ENCODE data around the gene RIPPLY1.
A peak's percentile ranks its signal among the peaks of the same experiment; 100 is the strongest.

RIPPLY1 gene

GRCh38 chrX:106921637-106922036, 18.5 kb upstream of the RIPPLY1 start:
- H3K4me3 ChIP-seq (replicated peaks in 1 of 2; ENCODE audit: low read depth in 2 of 2, low read length in 2 of 2), result no peak overlapping the region
- peak in 1 of 2 donors; percentile 35 for DNase-seq (ENCODE audit: low read depth in 2 of 2)
- no peak for TF ChIP-seq CTCF (IDR thresholded peaks at IDR 0.05; ENCODE audit: low read depth, low read length)

GRCh38 chrX:106919932-106920452, 16.9 kb upstream of the RIPPLY1 start, which contains the start of gene CLDN2:
TSS of gene CLDN2 (plus strand) at chrX:106920402. CDS start at chrX:106928229, 7,827 bp downstream.
- H3K4me3 ChIP-seq (replicated peaks in 1 of 2; ENCODE audit: low read depth in 2 of 2, low read length in 2 of 2), result no peak within 1 kb of the TSS
- DNase-seq (ENCODE audit: low read depth in 2 of 2), result no peak
- no peak for TF ChIP-seq CTCF (IDR thresholded peaks at IDR 0.05; ENCODE audit: low read depth, low read length)

- H3K4me3 ChIP-seq (replicated peaks in 1 of 2; ENCODE audit: low read depth in 2 of 2, low read length in 2 of 2), result no peak overlapping the region
- TF ChIP-seq CTCF (IDR thresholded peaks at IDR 0.05; ENCODE audit: low read depth, low read length), result no peak
These were observed 14.8 kb upstream of the RIPPLY1 start for GRCh38 chrX:106917830-106918500.

GRCh38 chrX:106912864-106913263, 9.7 kb upstream of the RIPPLY1 start:
- H3K4me3 ChIP-seq (replicated peaks in 1 of 2; ENCODE audit: low read depth in 2 of 2, low read length in 2 of 2), result no peak overlapping the region
- TF ChIP-seq CTCF (IDR thresholded peaks at IDR 0.05; ENCODE audit: low read depth, low read length), result no peak
- peak; percentile 34 to 40 for DNase-seq (ENCODE audit: low read depth in 2 of 2)

More at GRCh38 chrX:106917830-106918500, 14.8 kb upstream of the RIPPLY1 start:
- peak; percentile 76 to 79 for DNase-seq (ENCODE audit: low read depth in 2 of 2)

GRCh38 chrX:106906361-106906760, 3.2 kb upstream of the RIPPLY1 start:
- no peak for TF ChIP-seq CTCF (IDR thresholded peaks at IDR 0.05; ENCODE audit: low read depth, low read length)
- no peak overlapping the region for H3K4me3 ChIP-seq (replicated peaks in 1 of 2; ENCODE audit: low read depth in 2 of 2, low read length in 2 of 2)
- DNase-seq (ENCODE audit: low read depth in 2 of 2), result no peak

- no peak for TF ChIP-seq CTCF (IDR thresholded peaks at IDR 0.05; ENCODE audit: low read depth, low read length)
These were observed 2.0 kb upstream of the RIPPLY1 start for GRCh38 chrX:106905064-106905708.

More at GRCh38 chrX:106905064-106905708, 2.0 kb upstream of the RIPPLY1 start:
- no peak overlapping the region for H3K4me3 ChIP-seq (replicated peaks in 1 of 2; ENCODE audit: low read depth in 2 of 2, low read length in 2 of 2)
- no peak for DNase-seq (ENCODE audit: low read depth in 2 of 2)

Measured in cardiac fibroblast (primary cell).